HEK293 (cell line): ENCODE results near the gene TIPRL.

ENCODE experiments used
- CTCF ChIA-PET: fragments of 350-600 bp; formaldehyde crosslinking; extraction: SDS; loops from one replicate; lab custom pipeline; 2021; ENCODE audit warnings: antibody characterized with exemption; lab: Yijun Ruan, JAX
- POLR2A ChIA-PET: fragments of 300-600 bp; formaldehyde crosslinking; extraction: SDS; loops from one replicate; lab custom pipeline; 2020; ENCODE audit warnings: antibody characterized with exemption, inconsistent platforms; lab: Yijun Ruan, JAX
- H3K27ac ChIP-seq: fragments of 200-500 bp; sonication (Bioruptor generic); 2 replicates; pipeline ENCODE4 v1.5.1; 2014; ENCODE audit warnings: low read depth, low read length, control low read depth, inconsistent platforms; ENCODE audit errors: extremely low read depth
- H3K36me3 ChIP-seq, 2 experiments: fragments of 200-500 bp in 1 of 2; sonication (Bioruptor generic) in 1 of 2; 1 replicate in 1 of 2; 2 replicates in 1 of 2; pipeline ENCODE4 v1.5.1; 2014 to 2017; ENCODE audit warnings: inconsistent platforms in 2 of 2, low read length in 2 of 2; ENCODE audit not compliant: control insufficient read depth in 2 of 2, insufficient read depth in 1 of 2
- H3K4me1 ChIP-seq: fragments of 200-500 bp; sonication (Bioruptor generic); 2 replicates; pipeline ENCODE4 v1.5.1; 2014; ENCODE audit warnings: mild to moderate bottlenecking, low read length, inconsistent platforms; ENCODE audit not compliant: control insufficient read depth, insufficient read depth
- H3K4me3 ChIP-seq: 2 replicates; pipeline ENCODE4 v1.5.1; 2011; ENCODE audit warnings: low read depth, mild to moderate bottlenecking, control low read depth, low read length, moderate library complexity
- H3K9me3 ChIP-seq: fragments of 200-500 bp; sonication (Bioruptor generic); 2 replicates; pipeline ENCODE4 v1.5.1; 2014; ENCODE audit warnings: low read depth, low read length, inconsistent platforms; ENCODE audit not compliant: control insufficient read depth, insufficient read depth
- AEBP2 ChIP-seq: fragments of 450-650 bp; formaldehyde crosslinking; IDR thresholded peaks from 2 replicates; pipeline ENCODE4 v1.5.1; 2016; ENCODE audit warnings: missing biosample characterization, missing genetic modification characterization, borderline replicate concordance
- BCL11A ChIP-seq: fragments of 450-650 bp; formaldehyde crosslinking; IDR thresholded peaks from 2 replicates; pipeline ENCODE4 v1.5.1; 2016; ENCODE audit warnings: low read depth, missing biosample characterization, missing genetic modification characterization
- BCL6B ChIP-seq: fragments of 450-650 bp; formaldehyde crosslinking; IDR thresholded peaks from 2 replicates; pipeline ENCODE4 v1.5.1; 2017; ENCODE audit warnings: missing biosample characterization, missing genetic modification characterization
- FEZF1 ChIP-seq: fragments of 450-650 bp; formaldehyde crosslinking; IDR thresholded peaks from 2 replicates; pipeline ENCODE4 v1.5.1; 2016; ENCODE audit warnings: missing biosample characterization, missing genetic modification characterization
- HOXC10 ChIP-seq: sonication (generic); formaldehyde crosslinking; IDR thresholded peaks from 2 replicates; pipeline ENCODE4 v1.8.1; 2023; ENCODE audit warnings: mild to moderate bottlenecking, missing genetic modification reagents
- KLF1 ChIP-seq: fragments of 450-650 bp; formaldehyde crosslinking; IDR thresholded peaks from 2 replicates; pipeline ENCODE4 v1.5.1; 2016; ENCODE audit warnings: missing biosample characterization, missing genetic modification characterization
- KLF17 ChIP-seq: fragments of 450-650 bp; formaldehyde crosslinking; IDR thresholded peaks from 2 replicates; pipeline ENCODE4 v1.5.1; 2016; ENCODE audit warnings: missing biosample characterization, missing genetic modification characterization
- OSR2 ChIP-seq: fragments of 450-650 bp; formaldehyde crosslinking; IDR thresholded peaks from 2 replicates; pipeline ENCODE4 v1.5.1; 2016; ENCODE audit warnings: missing biosample characterization, missing genetic modification characterization
- SCRT1 ChIP-seq: fragments of 450-650 bp; formaldehyde crosslinking; IDR thresholded peaks from 2 replicates; pipeline ENCODE4 v1.5.1; 2016; ENCODE audit warnings: missing biosample characterization, missing genetic modification characterization, borderline replicate concordance
- SP3 ChIP-seq: fragments of 450-650 bp; formaldehyde crosslinking; IDR thresholded peaks from 2 replicates; pipeline ENCODE4 v1.5.1; 2016; ENCODE audit warnings: missing biosample characterization, missing genetic modification characterization
- TCF7L2 ChIP-seq: IDR thresholded peaks from 2 replicates; pipeline ENCODE4 v1.6.1; 2011; ENCODE audit warnings: low read depth, mild to moderate bottlenecking, inconsistent platforms, low read length, moderate library complexity, borderline replicate concordance
- TRIM28 ChIP-seq: IDR thresholded peaks from 2 replicates; pipeline ENCODE4 v1.6.1; 2011; ENCODE audit warnings: low read length, control low read depth, borderline replicate concordance
- ZEB2 ChIP-seq: fragments of 450-650 bp; formaldehyde crosslinking; IDR thresholded peaks from 2 replicates; pipeline ENCODE4 v1.5.1; 2016; ENCODE audit warnings: missing biosample characterization, missing genetic modification characterization
- ZFP37 ChIP-seq: fragments of 450-650 bp; formaldehyde crosslinking; IDR thresholded peaks from 2 replicates; pipeline ENCODE4 v1.5.1; 2016; ENCODE audit warnings: missing biosample characterization, missing genetic modification characterization
- ZNF10 ChIP-seq: fragments of 450-650 bp; formaldehyde crosslinking; IDR thresholded peaks from 2 replicates; pipeline ENCODE4 v1.5.1; 2017; ENCODE audit warnings: missing biosample characterization, missing genetic modification characterization
- ZNF112 ChIP-seq: fragments of 450-650 bp; formaldehyde crosslinking; IDR thresholded peaks from 2 replicates; pipeline ENCODE4 v1.5.0; 2017; ENCODE audit warnings: missing biosample characterization, missing genetic modification characterization
- ZNF140 ChIP-seq: fragments of 450-650 bp; formaldehyde crosslinking; IDR thresholded peaks from 2 replicates; pipeline ENCODE4 v1.5.1; 2016; ENCODE audit warnings: missing biosample characterization, missing genetic modification characterization
- ZNF24 ChIP-seq: fragments of 450-650 bp; formaldehyde crosslinking; IDR thresholded peaks from 2 replicates; pipeline ENCODE4 v1.5.1; 2016; ENCODE audit warnings: missing biosample characterization, missing genetic modification characterization
- ZNF302 ChIP-seq: fragments of 450-650 bp; formaldehyde crosslinking; IDR thresholded peaks from 2 replicates; pipeline ENCODE4 v1.5.1; 2016; ENCODE audit warnings: missing biosample characterization, missing genetic modification characterization, low read depth
- ZNF335 ChIP-seq: fragments of 450-650 bp; formaldehyde crosslinking; conservative IDR thresholded peaks from 2 replicates; pipeline ENCODE4 v1.5.1; 2016; ENCODE audit warnings: missing biosample characterization, missing genetic modification characterization
- ZNF341 ChIP-seq: fragments of 450-650 bp; formaldehyde crosslinking; IDR thresholded peaks from 2 replicates; pipeline ENCODE4; 2016; ENCODE audit warnings: low read depth, missing biosample characterization, missing genetic modification characterization
- ZNF398 ChIP-seq: fragments of 450-650 bp; formaldehyde crosslinking; IDR thresholded peaks from 2 replicates; pipeline ENCODE4 v1.5.1; 2017; ENCODE audit warnings: missing biosample characterization, missing genetic modification characterization
- ZNF510 ChIP-seq: fragments of 450-650 bp; formaldehyde crosslinking; IDR thresholded peaks from 2 replicates; pipeline ENCODE4 v1.5.1; 2018; ENCODE audit warnings: mild to moderate bottlenecking, missing genetic modification characterization, missing biosample characterization; ENCODE audit not compliant: insufficient replicate concordance
- ZNF513 ChIP-seq: fragments of 450-650 bp; IDR thresholded peaks from 2 replicates; pipeline ENCODE4 v1.5.1; 2018; ENCODE audit warnings: missing biosample characterization, missing genetic modification characterization
- ZNF544 ChIP-seq: fragments of 450-650 bp; formaldehyde crosslinking; IDR thresholded peaks from 2 replicates; pipeline ENCODE4 v1.5.0; 2017; ENCODE audit warnings: missing biosample characterization, missing genetic modification characterization
- ZNF548 ChIP-seq: fragments of 450-650 bp; formaldehyde crosslinking; IDR thresholded peaks from 2 replicates; pipeline ENCODE4 v1.5.1; 2016; ENCODE audit warnings: missing biosample characterization, missing genetic modification characterization
- ZNF560 ChIP-seq: fragments of 450-650 bp; formaldehyde crosslinking; IDR thresholded peaks from 2 replicates; pipeline ENCODE4 v1.5.1; 2017; ENCODE audit warnings: missing biosample characterization, missing genetic modification characterization, borderline replicate concordance
- ZNF600 ChIP-seq: fragments of 450-650 bp; formaldehyde crosslinking; IDR thresholded peaks from 2 replicates; pipeline ENCODE4 v1.5.1; 2016; ENCODE audit warnings: missing biosample characterization, missing genetic modification characterization
- ZNF670 ChIP-seq: fragments of 450-650 bp; formaldehyde crosslinking; IDR thresholded peaks from 2 replicates; pipeline ENCODE4 v1.5.1; 2016; ENCODE audit warnings: missing biosample characterization, missing genetic modification characterization, low read depth
- ZSCAN4 ChIP-seq: fragments of 450-650 bp; formaldehyde crosslinking; IDR thresholded peaks from 2 replicates; pipeline ENCODE4 v1.5.1; 2017; ENCODE audit warnings: missing biosample characterization, missing genetic modification characterization

The TIPRL gene

GRCh38 chr1:168137515-168137821 lies 41.3 kb upstream of the TIPRL start (continued):
- no peak for TF ChIP-seq ZSCAN4 (tag by site-specific recombination)
- no peak for TF ChIP-seq BCL11A
- peak; percentile 80; the same call in 1 of the 2 replicates for TF ChIP-seq ZNF600 (tag by site-specific recombination)
- TF ChIP-seq AEBP2 (tag by site-specific recombination) = no peak
- TF ChIP-seq ZNF10 (tag by site-specific recombination) = no peak
- no peak for TF ChIP-seq ZNF670 (tag by site-specific recombination)
- 0 out of 2 replicates have a peak, but pooled peaks have one; percentile 1 for TF ChIP-seq TCF7L2
- TF ChIP-seq ZNF560 = no peak
- no peak for TF ChIP-seq ZNF24 (tag by site-specific recombination)
- TF ChIP-seq KLF1 = no peak
- TF ChIP-seq KLF17 (tag by site-specific recombination) = no peak
- no peak for TF ChIP-seq ZNF140
- TF ChIP-seq ZNF335 (tag by site-specific recombination) = peak; percentile 69
- no peak for TF ChIP-seq ZNF544 (tag by site-specific recombination)
- no peak for TF ChIP-seq ZNF302 (tag by site-specific recombination)
- TF ChIP-seq ZNF398 (tag by site-specific recombination) = no peak
- TF ChIP-seq ZNF548 = no peak
- no peak for TF ChIP-seq ZNF510 (tag by site-specific recombination)
- no peak for TF ChIP-seq ZNF513 (tag by site-specific recombination)

GRCh38 chr1:168138134-168138533 lies 40.6 kb upstream of the TIPRL start:
- ChIA-PET CTCF (interaction anchor here (0.6 to 1.2 kb wide), 3 partner anchors 9 to 94 kb away, joined by 3 read pairs; no protein-coding TSS in a partner anchor), POLR2A (no interaction called here)
- Histone ChIP-seq H3K4me1 (peaks cover 6% of the 10 kb centered on the region), H3K4me3 (no peak overlapping the region), H3K36me3 (no peaks in the 10 kb centered on the region), H3K9me3 (no peaks in the 10 kb centered on the region), H3K27ac (no peak overlapping the region)
- no peak for TF ChIP-seq SCRT1
- TF ChIP-seq ZFP37 (tag by site-specific recombination) = no peak
- TF ChIP-seq OSR2 = no peak
- TF ChIP-seq FEZF1 = no peak
- no peak for TF ChIP-seq ZNF112 (tag by site-specific recombination)
- TF ChIP-seq BCL6B (tag by site-specific recombination) = no peak
- no peak for TF ChIP-seq TRIM28
- TF ChIP-seq ZEB2 (tag by site-specific recombination) = no peak
- no peak for TF ChIP-seq HOXC10 (CRISPR knock-in tag)
- TF ChIP-seq ZNF341 (tag by site-specific recombination) = no peak
- TF ChIP-seq SP3 = no peak
